Activated CD8-positive, alpha-beta memory T cell treated with anti-CD3 and anti-CD28 coated beads, Interleukin-2, amount 50 U/mL, for 24 hours (primary cell): ENCODE measurements around the gene BEND5.

Experiments used
- DNase-seq: peaks from one replicate; pipeline ENCODE4 v3.0.0-alpha.2; 2020; ENCODE audit errors: extremely low read depth

The BEND5 gene

GRCh38 chr1:48680411-48681035, 96.2 kb downstream of the BEND5 start:
- no peak for DNase-seq

GRCh38 chr1:48679859-48680258, 96.8 kb downstream of the BEND5 start:
- no peak for DNase-seq

GRCh38 chr1:48678710-48679505, 97.8 kb downstream of the BEND5 start:
- DNase-seq = no peak
